Gastroesophageal sphincter (tissue), 3 donors: ENCODE data around the gene ZFR2.

ENCODE experiments used
- EP300 ChIP-seq: sonication (generic); formaldehyde crosslinking; IDR thresholded peaks from one replicate; pipeline ENCODE4 v1.6.1; 2017; ENCODE audit warnings: antibody characterized with exemption, mild to moderate bottlenecking
- POLR2A ChIP-seq, 2 donors: fragments of 450-650 bp; IDR thresholded peaks; one replicate each; pipeline ENCODE4 v1.6.1; 2017; ENCODE audit warnings: antibody characterized with exemption in 2 of 2, mild to moderate bottlenecking in 2 of 2, moderate library complexity in 1 of 2
- TF ChIP-seq, protein P1 (sequence below), 4 experiments: fragments of 200-600 bp in 2 of 4; fragments of 450-650 bp in 2 of 4; sonication (generic) in 1 of 4; IDR thresholded peaks; one replicate each; pipeline ENCODE4 v1.5.1; 2017 to 2019; ENCODE audit warnings: antibody characterized with exemption in 4 of 4, mild to moderate bottlenecking in 2 of 4, moderate library complexity in 2 of 4

GRCh38 chr19:3778899-3779723 lies 89.7 kb downstream of the ZFR2 start:
- TF ChIP-seq, protein P1, sequence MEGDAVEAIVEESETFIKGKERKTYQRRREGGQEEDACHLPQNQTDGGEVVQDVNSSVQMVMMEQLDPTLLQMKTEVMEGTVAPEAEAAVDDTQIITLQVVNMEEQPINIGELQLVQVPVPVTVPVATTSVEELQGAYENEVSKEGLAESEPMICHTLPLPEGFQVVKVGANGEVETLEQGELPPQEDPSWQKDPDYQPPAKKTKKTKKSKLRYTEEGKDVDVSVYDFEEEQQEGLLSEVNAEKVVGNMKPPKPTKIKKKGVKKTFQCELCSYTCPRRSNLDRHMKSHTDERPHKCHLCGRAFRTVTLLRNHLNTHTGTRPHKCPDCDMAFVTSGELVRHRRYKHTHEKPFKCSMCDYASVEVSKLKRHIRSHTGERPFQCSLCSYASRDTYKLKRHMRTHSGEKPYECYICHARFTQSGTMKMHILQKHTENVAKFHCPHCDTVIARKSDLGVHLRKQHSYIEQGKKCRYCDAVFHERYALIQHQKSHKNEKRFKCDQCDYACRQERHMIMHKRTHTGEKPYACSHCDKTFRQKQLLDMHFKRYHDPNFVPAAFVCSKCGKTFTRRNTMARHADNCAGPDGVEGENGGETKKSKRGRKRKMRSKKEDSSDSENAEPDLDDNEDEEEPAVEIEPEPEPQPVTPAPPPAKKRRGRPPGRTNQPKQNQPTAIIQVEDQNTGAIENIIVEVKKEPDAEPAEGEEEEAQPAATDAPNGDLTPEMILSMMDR (IDR thresholded peaks at IDR 0.05) = no peak
- no peak for TF ChIP-seq POLR2A (IDR thresholded peaks at IDR 0.05)
- TF ChIP-seq EP300 = no peak
